Measurements from ENCODE around the gene CFAP119.

DNA sequence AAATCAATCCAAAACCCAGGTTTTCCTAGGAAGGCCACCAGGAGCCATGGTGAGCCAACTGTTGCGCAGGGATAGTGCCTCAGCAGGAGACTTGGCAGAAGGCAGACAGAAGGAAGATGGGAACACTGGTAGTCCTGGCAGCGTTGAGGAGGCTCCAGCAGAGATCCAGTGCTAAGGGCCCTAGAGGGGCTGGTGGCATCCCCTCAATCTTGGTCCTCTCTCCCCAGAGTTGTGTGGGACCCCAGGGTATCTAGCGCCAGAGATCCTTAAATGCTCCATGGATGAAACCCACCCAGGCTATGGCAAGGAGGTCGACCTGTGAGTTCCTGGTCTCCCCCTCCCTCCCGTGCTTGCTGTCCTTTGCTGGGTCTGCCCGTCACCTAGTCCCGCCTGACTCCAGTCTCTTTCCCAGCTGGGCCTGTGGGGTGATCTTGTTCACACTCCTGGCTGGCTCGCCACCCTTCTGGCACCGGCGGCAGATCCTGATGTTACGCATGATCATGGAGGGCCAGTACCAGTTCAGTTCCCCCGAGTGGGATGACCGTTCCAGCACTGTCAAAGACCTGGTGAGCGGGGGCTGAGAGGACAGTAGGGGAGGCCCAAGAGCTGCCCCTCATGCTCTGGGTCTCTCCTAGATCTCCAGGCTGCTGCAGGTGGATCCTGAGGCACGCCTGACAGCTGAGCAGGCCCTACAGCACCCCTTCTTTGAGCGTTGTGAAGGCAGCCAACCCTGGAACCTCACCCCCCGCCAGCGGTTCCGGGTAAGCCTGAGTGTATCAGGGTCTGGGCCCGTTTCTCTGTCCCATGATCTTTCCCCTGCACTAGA, 5.7 kb downstream of the CFAP119 start:
- no peak for TF ChIP-seq POLR2A (IDR thresholded peaks at IDR 0.05; ENCODE audit: extremely low read depth, insufficient read length)
- no peak for TF ChIP-seq MYC (IDR thresholded peaks at IDR 0.05; ENCODE audit: low read depth, low read length)
- no peak for TF ChIP-seq CTCF (IDR thresholded peaks at IDR 0.05; ENCODE audit: low read depth, low read length)
- no peak for TF ChIP-seq MAX (IDR thresholded peaks at IDR 0.05; ENCODE audit: low read depth, low read length)

Measured in NB4 (cell line).